H1 (cell line): Measurements from ENCODE around the gene EFEMP2. TPM values are rescaled to one million over a fixed set of nuclear protein-coding genes. Genes with fewer than 3 reads are reported as not detected.

ENCODE experiments used
- CTCF ChIA-PET: fragments of 300-600 bp; sonication (Branson Sonifier 250); formaldehyde crosslinking; loops from one replicate; lab custom pipeline; 2021; ENCODE audit not compliant: partially characterized antibody; lab: Charles Lee
- POLR2A ChIA-PET: fragments of 300-600 bp; sonication (Branson Sonifier 250); formaldehyde crosslinking; loops from one replicate; lab custom pipeline; 2021; ENCODE audit warnings: inconsistent platforms; ENCODE audit not compliant: partially characterized antibody; lab: Charles Lee
- DNase-seq, 2 experiments: peaks; one replicate each; pipeline versions ENCODE4 v3.0.0 to v3.0.0-alpha.2; 2010 to 2022; ENCODE audit warnings: low spot score in 2 of 2, low read depth in 1 of 2, mixed read lengths in 1 of 2
- FAIRE-seq: peaks from 2 replicates; lab custom pipeline; 2011; peaks lifted over from hg19 to GRCh38; lab: Jason Lieb, UNC
- H2AFZ ChIP-seq: 2 replicates; pipeline ENCODE4 v1.8.1; 2012; ENCODE audit warnings: low read length, inconsistent platforms
- H2AK5ac ChIP-seq: 2 replicates; pipeline ENCODE4 v1.6.1; 2013; ENCODE audit warnings: low read depth, low read length
- H2BK120ac ChIP-seq: replicated peaks from 2 replicates; pipeline ENCODE3; 2013; ENCODE audit warnings: low read depth, low read length, inconsistent platforms
- H2BK12ac ChIP-seq: 2 replicates; pipeline ENCODE4 v1.6.1; 2013; ENCODE audit warnings: low read depth, low read length
- H2BK15ac ChIP-seq: 2 replicates; pipeline ENCODE4 v1.6.1; 2013; ENCODE audit warnings: low read length
- H2BK20ac ChIP-seq: 2 replicates; pipeline ENCODE4 v1.6.1; 2013; ENCODE audit warnings: low read length
- H2BK5ac ChIP-seq: 2 replicates; pipeline ENCODE4 v1.6.1; 2013; ENCODE audit warnings: low read depth, low read length
- H3K14ac ChIP-seq: 2 replicates; pipeline ENCODE4 v1.6.1; 2013; ENCODE audit warnings: inconsistent platforms; ENCODE audit not compliant: insufficient read length
- H3K18ac ChIP-seq: 2 replicates; pipeline ENCODE4 v1.6.1; 2013; ENCODE audit warnings: low read length; ENCODE audit errors: extremely low read depth
- H3K23ac ChIP-seq: 2 replicates; pipeline ENCODE4 v1.6.1; 2013; ENCODE audit warnings: inconsistent platforms; ENCODE audit not compliant: insufficient read length
- H3K23me2 ChIP-seq: 2 replicates; pipeline ENCODE4 v1.6.1; 2013; ENCODE audit warnings: low read depth, low read length
- H3K27ac ChIP-seq: 2 replicates; pipeline ENCODE4 v1.6.1; 2011; ENCODE audit warnings: low read depth, low read length, inconsistent platforms
- H3K27me3 ChIP-seq, 4 experiments: replicated peaks in 1 of 4; 1 replicate in 1 of 4; 2 replicates in 3 of 4; pipeline versions ENCODE4 v1.6.1 to v1.8.1; 2011 to 2013; ENCODE audit warnings: low read length in 3 of 4, mild to moderate bottlenecking in 3 of 4, inconsistent platforms in 2 of 4, mixed read lengths in 2 of 4, moderate library complexity in 1 of 4; ENCODE audit not compliant: control insufficient read depth in 3 of 4, insufficient read depth in 3 of 4; ENCODE audit errors: extremely low read depth in 1 of 4
- H3K36me3 ChIP-seq, 4 experiments: 2 replicates each; pipeline versions ENCODE4 v1.6.1 to v1.8.1; 2011 to 2013; ENCODE audit warnings: mild to moderate bottlenecking in 4 of 4, low read length in 3 of 4, moderate library complexity in 2 of 4, control low read depth in 1 of 4, inconsistent platforms in 1 of 4; ENCODE audit not compliant: insufficient read depth in 4 of 4, control insufficient read depth in 2 of 4
- H3K4ac ChIP-seq: replicated peaks from 2 replicates; pipeline ENCODE3; 2013; ENCODE audit warnings: low read length, low read depth, mixed read lengths, inconsistent platforms; ENCODE audit not compliant: insufficient read length
- H3K4me1 ChIP-seq, 4 experiments: replicated peaks in 1 of 4; 1 replicate in 1 of 4; 2 replicates in 3 of 4; pipeline versions ENCODE4 v1.6.1 to v1.8.1; 2011 to 2013; ENCODE audit warnings: low read length in 3 of 4, inconsistent platforms in 2 of 4, mixed read lengths in 1 of 4; ENCODE audit not compliant: insufficient read depth in 4 of 4, control insufficient read depth in 3 of 4
- H3K4me2 ChIP-seq, 2 experiments: 2 replicates each; pipeline versions ENCODE4 v1.6.1 to v1.8.1; 2011 to 2013; ENCODE audit warnings: low read depth in 2 of 2, low read length in 2 of 2, control low read depth in 1 of 2, inconsistent platforms in 1 of 2, mild to moderate bottlenecking in 1 of 2; ENCODE audit not compliant: insufficient read depth in 1 of 2
- H3K4me3 ChIP-seq, 4 experiments: fragments of 200-600, 300-600 bp in 1 of 4; sonication (generic), shearing (Covaris generic), sonication (Bioruptor Twin) in 1 of 4; 2 replicates each; pipeline versions ENCODE4 v1.5.1 to v1.8.1; 2011 to 2016; ENCODE audit warnings: low read length in 4 of 4, low read depth in 3 of 4, control low read depth in 2 of 4, inconsistent platforms in 2 of 4, mild to moderate bottlenecking in 2 of 4, mixed read lengths in 1 of 4, moderate library complexity in 1 of 4; ENCODE audit not compliant: insufficient read depth in 2 of 4; ENCODE audit errors: extremely low read depth in 1 of 4
- H3K56ac ChIP-seq: replicated peaks from 2 replicates; pipeline ENCODE3; 2013; ENCODE audit warnings: low read depth, mild to moderate bottlenecking, mixed read lengths, low read length, inconsistent platforms; ENCODE audit not compliant: insufficient read length
- H3K79me1 ChIP-seq: 2 replicates; pipeline ENCODE4 v1.6.1; 2013; ENCODE audit warnings: low read depth, low read length, control low read depth
- H3K79me2 ChIP-seq, 2 experiments: 2 replicates each; pipeline versions ENCODE4 v1.6.1 to v1.8.1; 2012 to 2013; ENCODE audit warnings: low read length in 2 of 2, mild to moderate bottlenecking in 2 of 2, inconsistent platforms in 1 of 2; ENCODE audit not compliant: insufficient read depth in 2 of 2, control insufficient read depth in 1 of 2
- H3K9ac ChIP-seq, 4 experiments: replicated peaks in 1 of 4; 1 replicate in 1 of 4; 2 replicates in 3 of 4; pipeline versions ENCODE4 v1.6.1 to v1.8.1; 2011 to 2013; ENCODE audit warnings: low read depth in 3 of 4, low read length in 3 of 4, control low read depth in 2 of 4, mild to moderate bottlenecking in 2 of 4, moderate library complexity in 2 of 4, inconsistent platforms in 1 of 4; ENCODE audit errors: extremely low read depth in 1 of 4
- H3K9me3 ChIP-seq, 2 experiments: 2 replicates each; pipeline versions ENCODE4 v1.6.1 to v1.8.1; 2012 to 2013; ENCODE audit warnings: mild to moderate bottlenecking in 2 of 2, moderate library complexity in 2 of 2, control low read depth in 1 of 2, inconsistent platforms in 1 of 2, low read depth in 1 of 2, low read length in 1 of 2, mixed read lengths in 1 of 2; ENCODE audit not compliant: insufficient read depth in 2 of 2
- H4K20me1 ChIP-seq, 2 experiments: replicated peaks in 1 of 2; 2 replicates each; pipeline versions ENCODE3 to v1.8.1; 2011 to 2013; ENCODE audit warnings: inconsistent platforms in 2 of 2, low read length in 2 of 2, mild to moderate bottlenecking in 1 of 2; ENCODE audit not compliant: insufficient read depth in 2 of 2, control insufficient read depth in 1 of 2
- H4K5ac ChIP-seq: 2 replicates; pipeline ENCODE4 v1.6.1; 2013; ENCODE audit warnings: low read length, low read depth, mixed read lengths, inconsistent platforms; ENCODE audit not compliant: insufficient read length
- H4K8ac ChIP-seq: 2 replicates; pipeline ENCODE4 v1.8.0; 2013; ENCODE audit warnings: mild to moderate bottlenecking, moderate library complexity, low read length, inconsistent platforms; ENCODE audit not compliant: insufficient read depth; ENCODE audit errors: extremely low read depth
- H4K91ac ChIP-seq: replicated peaks from 2 replicates; pipeline ENCODE3; 2013; ENCODE audit warnings: low read length, mixed read lengths, inconsistent platforms; ENCODE audit not compliant: insufficient read length
- EGR1 ChIP-seq: IDR thresholded peaks from 2 replicates; pipeline ENCODE4 v1.6.1; 2011; ENCODE audit warnings: low read depth, low read length, borderline replicate concordance
- TAF7 ChIP-seq: optimal IDR thresholded peaks from 2 replicates; pipeline ENCODE3; 2011; ENCODE audit warnings: low read depth, mild to moderate bottlenecking, inconsistent platforms, low read length, moderate library complexity, borderline replicate concordance
- TCF12 ChIP-seq: IDR thresholded peaks from 2 replicates; pipeline ENCODE4 v1.6.1; 2011; ENCODE audit warnings: low read depth, mild to moderate bottlenecking, low read length
- WGBS, 2 experiments: shearing (Covaris generic) in 1 of 2; methylation state at CpG; one replicate each; pipeline versions ENCODE4 v1.1.6 to v1.1.7; 2013 to 2015; ENCODE audit warnings: low lambda C conversion rate in 2 of 2, mixed read lengths in 2 of 2, inconsistent platforms in 1 of 2, low coverage in 1 of 2, missing lambda C conversion rate in 1 of 2; ENCODE audit not compliant: insufficient replicate concordance in 2 of 2, insufficient coverage in 1 of 2, insufficient read length in 1 of 2; ENCODE audit errors: extremely low coverage in 1 of 2, missing lambda C conversion rate in 1 of 2; 5-methylcytosine and 5-hydroxymethylcytosine counted together
- polyA plus RNA-seq, 7 experiments: library from polyadenylated mRNA; depleted of rRNA in 3 of 7; stranded (reverse) in 5 of 7; unstranded in 2 of 7; fragments of >200 nt in 5 of 7; fragments of 200-250 nt in 2 of 7; gene quantifications; 1 replicate in 5 of 7; 2 replicates in 1 of 7; 4 replicates in 1 of 7; pipeline versions ENCODE4 v1.2.1 to v1.2.3, GENCODE V29; 2011 to 2013; ENCODE audit warnings: missing spikeins in 2 of 7, mixed read lengths in 2 of 7
- total RNA-seq: library from RNA; stranded (reverse); fragmentation: NEBNext Ultra II Directional; extraction: Animal tissue kit (Norgen Biotek cat#: 25700); gene quantifications from 2 replicates; pipeline ENCODE4 v1.2.1, GENCODE V29; 2021
- TF ChIP-seq, protein P1 (sequence below): IDR thresholded peaks from 2 replicates; pipeline ENCODE4 v1.6.1; 2012; ENCODE audit warnings: inconsistent platforms

Gene EFEMP2
- total and polyA plus RNA-seq, 2 of the 8 experiments (the other 6 are each of a cell fraction or from before 2014, with no cell fraction given) = 8.8 to 17.2 TPM

DNA sequence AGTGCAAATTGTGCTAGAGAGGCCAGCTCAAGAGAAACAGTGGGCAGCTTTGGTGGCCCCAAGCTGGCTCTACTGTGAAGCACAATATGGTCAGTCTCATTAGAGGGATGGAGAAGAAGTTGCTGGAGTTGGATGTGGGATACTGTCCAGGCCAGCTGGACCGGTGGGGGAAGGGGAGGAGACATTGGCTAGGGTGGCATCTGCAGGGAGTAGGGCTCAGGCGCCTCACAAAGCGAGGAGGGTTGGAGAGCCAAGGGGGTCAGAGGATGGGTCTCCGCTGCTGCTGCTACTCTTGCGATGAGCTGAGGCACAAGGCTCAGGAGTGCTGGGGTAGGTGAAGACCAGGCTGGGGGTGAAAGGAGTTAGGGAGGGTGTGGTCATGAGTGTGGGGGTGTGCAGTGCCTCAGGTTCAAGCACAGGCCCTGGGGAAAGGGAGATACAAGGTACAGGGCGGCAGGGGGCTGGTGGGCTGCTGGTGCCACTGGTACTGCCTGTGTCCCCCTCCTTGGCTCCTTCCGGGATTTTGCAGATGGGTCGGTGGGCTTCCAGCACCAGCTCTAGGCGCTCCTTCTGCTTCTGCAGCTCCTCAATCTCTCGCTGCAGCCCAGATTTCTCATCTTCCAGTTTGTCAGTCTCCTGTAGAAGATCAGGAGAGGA lies 20.2 kb upstream of the EFEMP2 start:
- H3K4me2 ChIP-seq = peak overlapping the region; percentile 9 to 94; a peak in 2 of 4 replicates
- H3K18ac ChIP-seq = no peak overlapping the region
- no peak overlapping the region for H3K56ac ChIP-seq
- no peak overlapping the region for H2BK20ac ChIP-seq
- peak overlapping the region; percentile 88; the same call in 1 of the 2 replicates for H2BK15ac ChIP-seq
- H3K23ac ChIP-seq = no peak overlapping the region
- no peak overlapping the region for H3K14ac ChIP-seq
- POLR2A ChIA-PET = interaction anchor here (0.8 to 39.7 kb wide), 8 partner anchors 7 to 172 kb away, joined by 3 to 1071 read pairs (median 11); partner anchors contain the start of genes C11orf68, CFL1, EFEMP2 and FOSL1
- no peak overlapping the region for H3K27ac ChIP-seq
- H3K4me3 ChIP-seq = peak overlapping the region in 1 of 4 experiments; percentile 82; a peak in 1 of 8 replicates
- TF ChIP-seq EGR1 = no peak
- TF ChIP-seq TAF7 = no peak
- TF ChIP-seq TCF12 = no peak
- TF ChIP-seq, protein P1, sequence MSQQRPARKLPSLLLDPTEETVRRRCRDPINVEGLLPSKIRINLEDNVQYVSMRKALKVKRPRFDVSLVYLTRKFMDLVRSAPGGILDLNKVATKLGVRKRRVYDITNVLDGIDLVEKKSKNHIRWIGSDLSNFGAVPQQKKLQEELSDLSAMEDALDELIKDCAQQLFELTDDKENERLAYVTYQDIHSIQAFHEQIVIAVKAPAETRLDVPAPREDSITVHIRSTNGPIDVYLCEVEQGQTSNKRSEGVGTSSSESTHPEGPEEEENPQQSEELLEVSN = no peak
- TF ChIP-seq, all 59 proteins: peak for 0
- no peak overlapping the region; the same call in 1 of the 2 replicates for H4K8ac ChIP-seq
- no peak overlapping the region for H2BK120ac ChIP-seq
- H3K36me3 ChIP-seq = no peaks in the 10 kb centered on the region
- H2BK12ac ChIP-seq = no peak overlapping the region
- H4K5ac ChIP-seq = no peak overlapping the region
- H2BK5ac ChIP-seq = no peak overlapping the region
- CTCF ChIA-PET = interaction anchor here (0.6 to 19.6 kb wide), 15 partner anchors 7 to 307 kb away, joined by 3 to 283 read pairs (median 30); partner anchors contain the start of genes AP5B1, C11orf68, CFL1 and EFEMP2
- peaks cover 0 to 28% (median 8%) of the 10 kb centered on the region in 4 experiments; a peak in 5 of 7 replicates for H3K4me1 ChIP-seq
- no peak overlapping the region for H3K9ac ChIP-seq
- no peaks in the 10 kb centered on the region for H3K79me2 ChIP-seq
- peaks cover 0 to 14% (median 8%) of the 10 kb centered on the region in 4 experiments; a peak in 6 of 7 replicates for H3K27me3 ChIP-seq
- DNase-seq (no peak), FAIRE-seq (no peak)
- H3K23me2 ChIP-seq = peaks cover 20% of the 10 kb centered on the region
- H4K20me1 ChIP-seq = peaks cover 0 to 4% of the 10 kb centered on the region in 2 experiments
- H3K79me1 ChIP-seq = no peaks in the 10 kb centered on the region; the same call in 1 of the 2 replicates
- no peak overlapping the region for H4K91ac ChIP-seq
- H3K4ac ChIP-seq = no peak overlapping the region
- WGBS, 2 experiments = 93% methylated on average over 10 of the region's 10 CpGs; no CpG with 5 or more reads in 1 of the 2 experiments
- no peak overlapping the region for H2AFZ ChIP-seq
- H3K9me3 ChIP-seq = no peaks in the 10 kb centered on the region
- no peak overlapping the region for H2AK5ac ChIP-seq
